Kidney capillary endothelial cell (primary cell): ENCODE results near the gene LRRC8D.
"Not testable (repeated sequence)": the region's sequence is repeated elsewhere in the genome, so short reads cannot be mapped to it uniquely, and the experiment has no call there.

ENCODE experiments used
- DNase-seq: peaks from one replicate; pipeline ENCODE4 v3.0.0-alpha.2; 2018; ENCODE audit warnings: low spot score

Gene LRRC8D

GRCh38 chr1:89913353-89914095 is 92.7 kb downstream of the LRRC8D start:
- DNase-seq = no peak

GRCh38 chr1:89917353-89917752 is 96.5 kb downstream of the LRRC8D start:
- DNase-seq = no peak

- DNase-seq = no peak
These were observed 97.4 kb downstream of the LRRC8D start for GRCh38 chr1:89918127-89918793.

GRCh38 chr1:89918794-89919155 is 97.9 kb downstream of the LRRC8D start:
- no peak for DNase-seq

- no peak for DNase-seq
These were observed 98.3 kb downstream of the LRRC8D start for GRCh38 chr1:89919174-89919573.

DNA sequence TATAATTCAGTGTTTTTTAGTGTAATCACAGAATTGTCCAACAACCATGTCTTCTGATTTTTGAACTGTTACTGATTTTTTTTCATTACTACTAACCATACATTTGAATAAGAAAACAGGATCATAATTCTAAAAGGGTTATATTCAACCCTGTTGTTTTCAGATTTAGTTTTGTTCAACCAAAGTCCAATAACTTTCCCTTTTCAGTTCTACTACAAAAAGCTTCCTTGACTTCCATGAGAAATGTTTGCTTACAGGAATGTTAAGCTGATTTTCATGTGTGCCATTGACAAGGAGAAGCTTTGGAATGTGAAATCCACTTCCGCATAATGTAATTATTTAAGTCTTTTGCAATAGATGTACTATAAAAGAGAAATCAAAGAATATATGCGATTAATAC is 102.1 kb downstream of the LRRC8D start:
- no peak for DNase-seq

- DNase-seq = no peak
These were observed 102.7 kb downstream of the LRRC8D start for GRCh38 chr1:89923517-89923916.

DNA sequence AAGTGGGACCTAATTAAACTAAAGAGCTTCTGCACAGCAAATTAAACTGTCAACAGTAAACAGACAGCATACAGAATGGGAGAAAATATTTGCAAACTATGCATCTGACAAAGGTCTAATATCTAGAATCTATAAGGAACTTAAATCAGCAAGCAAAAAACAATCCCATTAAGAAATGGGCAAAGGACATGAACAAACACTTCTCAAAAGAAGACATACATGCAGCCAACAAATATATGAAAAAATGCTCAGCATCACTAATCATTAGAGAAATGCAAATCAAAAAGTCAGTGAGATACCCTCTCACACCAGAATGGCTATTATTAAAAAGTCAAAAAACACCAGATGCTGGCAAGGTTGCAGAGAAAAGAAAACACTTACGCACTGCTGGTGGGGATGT is 103.2 kb downstream of the LRRC8D start:
- DNase-seq = not testable (repeated sequence)

DNA sequence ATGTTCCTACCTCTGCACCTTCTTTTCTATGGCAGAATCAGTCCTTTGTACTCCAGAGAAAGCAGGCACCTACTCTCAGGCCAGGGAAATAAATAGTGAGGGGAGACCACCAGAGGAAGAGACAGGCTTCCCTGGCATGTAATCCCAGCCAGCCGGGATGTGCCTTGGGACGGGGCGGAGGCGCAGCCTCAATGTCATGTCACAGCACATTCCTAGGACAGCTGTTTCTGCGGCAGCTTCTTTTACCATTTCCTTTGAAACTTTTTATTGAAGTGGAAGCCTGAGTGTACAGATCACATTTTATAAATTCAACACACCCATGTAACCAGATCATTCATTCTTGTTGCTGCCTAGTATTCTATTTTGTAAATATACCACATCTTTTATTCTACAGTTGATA is 106.2 kb downstream of the LRRC8D start:
- no peak for DNase-seq

DNA sequence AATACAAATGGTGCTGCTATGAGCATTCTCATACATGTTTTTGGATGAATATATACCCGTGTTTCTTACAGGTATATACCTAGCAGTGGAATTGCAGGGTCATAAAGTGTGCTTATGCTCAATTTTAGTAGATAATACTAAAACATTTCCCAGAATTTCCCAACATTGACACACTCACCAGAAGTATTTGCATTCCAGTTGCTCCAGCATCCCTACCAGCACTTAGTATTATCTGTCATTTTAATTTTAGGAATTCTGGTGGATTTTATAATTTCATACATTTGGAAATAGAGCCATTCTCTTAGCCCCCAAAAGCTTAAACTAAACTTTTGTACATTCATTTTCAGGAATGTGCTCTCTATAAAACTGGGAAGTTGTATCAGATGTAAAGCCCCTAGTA is 106.6 kb downstream of the LRRC8D start:
- no peak for DNase-seq

DNA sequence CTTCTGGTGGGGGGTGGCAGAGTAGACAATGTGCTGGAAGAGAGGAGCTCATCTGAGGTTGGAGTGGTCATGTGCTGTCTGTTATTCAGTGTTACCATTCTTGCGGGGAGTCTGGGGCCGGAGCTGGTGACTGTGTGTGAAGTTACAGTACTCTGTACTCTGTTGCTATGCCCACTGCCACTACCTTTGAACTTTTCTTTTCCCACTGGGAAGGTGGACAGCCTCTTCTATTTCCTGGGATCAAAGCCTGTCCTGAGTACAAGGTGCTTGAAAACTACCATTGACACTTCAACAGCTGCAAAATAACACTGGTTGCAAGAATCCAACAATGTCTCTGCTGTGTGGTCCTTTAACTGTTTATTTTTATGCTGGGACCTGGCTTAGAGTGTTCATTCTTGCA is 107.7 kb downstream of the LRRC8D start:
- DNase-seq = no peak

GRCh38 chr1:89929467-89930063 is 108.7 kb downstream of the LRRC8D start:
- no peak for DNase-seq

GRCh38 chr1:89930579-89930978 is 109.7 kb downstream of the LRRC8D start:
- no peak for DNase-seq

- no peak for DNase-seq
These were observed 111.1 kb downstream of the LRRC8D start for GRCh38 chr1:89931964-89932363.

- no peak for DNase-seq
These were observed 111.9 kb downstream of the LRRC8D start for GRCh38 chr1:89932598-89933364.

DNA sequence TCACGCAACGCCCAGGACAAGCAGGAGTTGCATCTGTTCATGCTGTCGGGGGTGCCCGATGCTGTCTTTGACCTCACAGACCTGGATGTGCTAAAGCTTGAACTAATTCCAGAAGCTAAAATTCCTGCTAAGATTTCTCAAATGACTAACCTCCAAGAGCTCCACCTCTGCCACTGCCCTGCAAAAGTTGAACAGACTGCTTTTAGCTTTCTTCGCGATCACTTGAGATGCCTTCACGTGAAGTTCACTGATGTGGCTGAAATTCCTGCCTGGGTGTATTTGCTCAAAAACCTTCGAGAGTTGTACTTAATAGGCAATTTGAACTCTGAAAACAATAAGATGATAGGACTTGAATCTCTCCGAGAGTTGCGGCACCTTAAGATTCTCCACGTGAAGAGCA is 113.6 kb downstream of the LRRC8D start:
- DNase-seq = no peak

- no peak for DNase-seq
These were observed 114.4 kb downstream of the LRRC8D start for GRCh38 chr1:89935235-89935634.

DNA sequence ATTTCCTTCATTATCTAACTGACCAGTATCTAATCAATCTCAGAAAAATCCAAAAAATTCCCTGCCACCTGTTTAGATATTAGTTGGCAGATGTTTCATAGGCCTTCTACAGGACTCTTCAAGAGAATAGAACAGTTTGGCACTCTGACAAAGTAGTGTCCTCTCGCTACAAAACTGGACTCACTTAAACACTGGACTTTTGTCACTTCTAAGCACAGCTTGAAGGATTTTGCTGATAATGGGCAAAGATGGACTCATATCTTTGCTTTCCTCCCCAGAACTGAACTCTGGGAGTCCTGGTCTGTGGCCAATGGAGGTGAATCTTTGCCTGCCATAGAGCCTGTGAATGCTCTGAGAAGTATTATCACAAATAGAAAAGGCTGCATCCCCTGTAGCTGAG is 115.9 kb downstream of the LRRC8D start:
- no peak for DNase-seq

- DNase-seq = no peak
These were observed 117.6 kb downstream of the LRRC8D start for GRCh38 chr1:89938171-89939055.

- DNase-seq = no peak
These were observed 118.3 kb downstream of the LRRC8D start for GRCh38 chr1:89939059-89939570.

DNA sequence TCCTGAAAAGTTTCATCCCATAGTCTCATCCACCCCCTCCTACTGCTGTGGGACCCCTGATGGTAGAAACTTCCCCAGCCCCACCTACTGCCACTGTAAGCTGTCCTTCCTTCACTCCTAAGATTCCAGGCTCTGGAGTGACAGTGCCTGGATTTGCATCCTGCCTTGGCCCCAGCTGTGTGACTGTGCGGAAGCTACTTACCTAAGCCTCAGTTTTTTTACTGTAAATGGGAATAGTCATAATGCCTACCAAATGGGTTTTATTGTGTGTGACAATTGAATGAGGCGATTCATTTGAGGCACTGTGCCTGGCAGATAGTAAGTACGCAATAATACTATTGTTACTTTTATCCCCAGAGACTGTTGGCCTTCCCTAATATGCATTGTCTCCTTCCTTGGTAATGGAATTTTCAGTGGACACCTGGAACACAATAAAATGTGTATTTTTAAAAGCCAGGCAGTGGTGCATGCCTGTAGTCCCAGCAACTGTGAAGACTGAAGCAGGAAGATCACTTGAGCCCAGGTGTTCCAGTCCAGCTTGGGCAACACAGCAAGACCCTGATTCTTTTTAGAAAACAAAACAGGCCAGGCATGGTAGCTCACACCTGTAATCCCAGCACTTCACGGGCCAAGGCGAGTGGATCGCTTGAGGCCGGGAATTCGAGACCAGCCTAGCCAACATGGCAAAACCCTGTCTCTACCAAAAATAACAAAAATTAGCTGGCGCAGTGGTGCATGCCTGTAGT is 119.0 kb downstream of the LRRC8D start:
- DNase-seq = no peak
